PFSK-1 (cell line): ENCODE data around the gene TCP11.

Experiments
- FOXP2 ChIP-seq: optimal IDR thresholded peaks from 2 replicates; pipeline ENCODE3; 2011; ENCODE audit warnings: borderline replicate concordance, control low read depth, inconsistent platforms; ENCODE audit not compliant: insufficient read depth; ENCODE audit errors: extremely low read length, extremely low read depth
- POLR2AphosphoS5 ChIP-seq: IDR thresholded peaks from 2 replicates; pipeline ENCODE4 v1.6.1; 2012; ENCODE audit warnings: low read depth, mild to moderate bottlenecking, control low read depth, low read length, moderate library complexity
- SIN3A ChIP-seq: IDR thresholded peaks from 2 replicates; pipeline ENCODE4 v1.6.1; 2012; ENCODE audit warnings: mild to moderate bottlenecking, low read length, moderate library complexity, borderline replicate concordance; ENCODE audit not compliant: insufficient read depth
- TAF1 ChIP-seq: IDR thresholded peaks from 2 replicates; pipeline ENCODE4 v1.6.1; 2012; ENCODE audit warnings: low read length, control low read depth, borderline replicate concordance; ENCODE audit not compliant: insufficient read depth
- TF ChIP-seq, protein P1 (sequence below), 2 experiments: IDR thresholded peaks; 2 replicates each; pipeline versions ENCODE4 v1.6.1 to v1.8.0; 2011 to 2012; ENCODE audit warnings: low read depth in 2 of 2, low read length in 2 of 2, control low read depth in 1 of 2, inconsistent platforms in 1 of 2, mild to moderate bottlenecking in 1 of 2, moderate library complexity in 1 of 2; ENCODE audit not compliant: insufficient read depth in 1 of 2

DNA sequence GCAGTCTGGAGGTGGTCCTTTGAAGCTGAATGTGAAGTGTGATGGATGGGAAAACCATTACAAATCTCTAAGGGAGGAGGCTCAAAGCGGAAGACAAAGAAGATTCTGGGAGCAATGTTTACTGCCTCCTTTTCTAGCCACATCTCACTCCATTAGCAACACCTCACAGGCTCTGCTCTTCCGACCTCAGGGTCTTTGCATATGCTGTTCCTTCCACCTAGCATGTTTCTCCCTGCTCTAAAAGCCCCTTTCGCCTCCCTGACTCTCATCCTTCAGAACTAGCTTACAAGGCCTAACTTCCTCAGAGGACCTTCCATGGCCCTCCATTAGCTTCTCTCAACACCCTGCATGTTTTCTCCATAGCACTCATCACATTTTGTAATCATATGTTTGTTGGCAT, 4.6 kb upstream of the TCP11 start:
- TF ChIP-seq, protein P1, sequence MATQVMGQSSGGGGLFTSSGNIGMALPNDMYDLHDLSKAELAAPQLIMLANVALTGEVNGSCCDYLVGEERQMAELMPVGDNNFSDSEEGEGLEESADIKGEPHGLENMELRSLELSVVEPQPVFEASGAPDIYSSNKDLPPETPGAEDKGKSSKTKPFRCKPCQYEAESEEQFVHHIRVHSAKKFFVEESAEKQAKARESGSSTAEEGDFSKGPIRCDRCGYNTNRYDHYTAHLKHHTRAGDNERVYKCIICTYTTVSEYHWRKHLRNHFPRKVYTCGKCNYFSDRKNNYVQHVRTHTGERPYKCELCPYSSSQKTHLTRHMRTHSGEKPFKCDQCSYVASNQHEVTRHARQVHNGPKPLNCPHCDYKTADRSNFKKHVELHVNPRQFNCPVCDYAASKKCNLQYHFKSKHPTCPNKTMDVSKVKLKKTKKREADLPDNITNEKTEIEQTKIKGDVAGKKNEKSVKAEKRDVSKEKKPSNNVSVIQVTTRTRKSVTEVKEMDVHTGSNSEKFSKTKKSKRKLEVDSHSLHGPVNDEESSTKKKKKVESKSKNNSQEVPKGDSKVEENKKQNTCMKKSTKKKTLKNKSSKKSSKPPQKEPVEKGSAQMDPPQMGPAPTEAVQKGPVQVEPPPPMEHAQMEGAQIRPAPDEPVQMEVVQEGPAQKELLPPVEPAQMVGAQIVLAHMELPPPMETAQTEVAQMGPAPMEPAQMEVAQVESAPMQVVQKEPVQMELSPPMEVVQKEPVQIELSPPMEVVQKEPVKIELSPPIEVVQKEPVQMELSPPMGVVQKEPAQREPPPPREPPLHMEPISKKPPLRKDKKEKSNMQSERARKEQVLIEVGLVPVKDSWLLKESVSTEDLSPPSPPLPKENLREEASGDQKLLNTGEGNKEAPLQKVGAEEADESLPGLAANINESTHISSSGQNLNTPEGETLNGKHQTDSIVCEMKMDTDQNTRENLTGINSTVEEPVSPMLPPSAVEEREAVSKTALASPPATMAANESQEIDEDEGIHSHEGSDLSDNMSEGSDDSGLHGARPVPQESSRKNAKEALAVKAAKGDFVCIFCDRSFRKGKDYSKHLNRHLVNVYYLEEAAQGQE (IDR thresholded peaks at IDR 0.05; ENCODE audit: insufficient read depth in 1 of 2, low read depth in 2 of 2, low read length in 2 of 2): no peak
- no peak for TF ChIP-seq POLR2AphosphoS5
- TF ChIP-seq TAF1: no peak
- TF ChIP-seq SIN3A: no peak
- TF ChIP-seq FOXP2: no peak
